Mucosa of stomach (tissue), 1 donor: ENCODE results near the gene MTMR3.
"Not testable (repeated sequence)": the region's sequence is repeated elsewhere in the genome, so short reads cannot be mapped to it uniquely, and the experiment has no call there.

Experiments
- H3K27me3 ChIP-seq: one replicate; pipeline ENCODE4 v1.7.0; 2013; ENCODE audit warnings: mild to moderate bottlenecking, low read length; ENCODE audit not compliant: control insufficient read depth, insufficient read depth
- H3K36me3 ChIP-seq: one replicate; pipeline ENCODE4 v1.7.0; 2013; ENCODE audit warnings: low read length; ENCODE audit not compliant: control insufficient read depth, insufficient read depth
- H3K4me1 ChIP-seq: one replicate; pipeline ENCODE4 v1.7.0; 2013; ENCODE audit warnings: mild to moderate bottlenecking, low read length; ENCODE audit not compliant: control insufficient read depth, insufficient read depth
- H3K4me3 ChIP-seq: one replicate; pipeline ENCODE4 v1.7.0; 2013; ENCODE audit warnings: low read length
- H3K9ac ChIP-seq: one replicate; pipeline ENCODE4 v1.7.0; 2013; ENCODE audit warnings: mild to moderate bottlenecking, low read length, moderate library complexity
- H3K9me3 ChIP-seq: one replicate; pipeline ENCODE4 v1.7.0; 2013; ENCODE audit warnings: mild to moderate bottlenecking, low read length, moderate library complexity; ENCODE audit not compliant: control insufficient read depth
- donor health status: Pancreatic carcinoma.

MTMR3 gene

GRCh38 chr22:30057375-30057774 is 174.4 kb downstream of the MTMR3 start:
- H3K27me3 ChIP-seq = no peaks in the 10 kb centered on the region
- no peaks in the 10 kb centered on the region for H3K9me3 ChIP-seq
- peaks cover 23% of the 10 kb centered on the region for H3K4me1 ChIP-seq
- no peaks in the 10 kb centered on the region for H3K36me3 ChIP-seq
- H3K4me3 ChIP-seq = no peak overlapping the region
- H3K9ac ChIP-seq = no peak overlapping the region

- H3K36me3 ChIP-seq, H3K4me3 ChIP-seq, H3K9ac ChIP-seq, H3K9me3 ChIP-seq, H3K27me3 ChIP-seq: not testable (repeated sequence)
- peaks cover 17% of the 10 kb centered on the region for H3K4me1 ChIP-seq
These were observed 176.5 kb downstream of the MTMR3 start for GRCh38 chr22:30059346-30060020.

GRCh38 chr22:30061094-30061493 is 178.1 kb downstream of the MTMR3 start:
- not testable (repeated sequence) for H3K9me3 ChIP-seq, H3K9ac ChIP-seq

GRCh38 chr22:30062259-30062658 is 179.3 kb downstream of the MTMR3 start:
- no peaks in the 10 kb centered on the region for H3K27me3 ChIP-seq
- H3K4me3 ChIP-seq = no peak overlapping the region
- no peaks in the 10 kb centered on the region for H3K36me3 ChIP-seq
- no peak overlapping the region for H3K9ac ChIP-seq
- peaks cover 4% of the 10 kb centered on the region for H3K4me1 ChIP-seq
- H3K9me3 ChIP-seq = no peaks in the 10 kb centered on the region

More at GRCh38 chr22:30061094-30061493, 178.1 kb downstream of the MTMR3 start:
- not testable (repeated sequence) for H3K36me3 ChIP-seq, H3K4me1 ChIP-seq, H3K27me3 ChIP-seq, H3K4me3 ChIP-seq

- no peaks in the 10 kb centered on the region for H3K36me3 ChIP-seq
- H3K9ac ChIP-seq = no peak overlapping the region
- H3K9me3 ChIP-seq = no peaks in the 10 kb centered on the region
- H3K4me3 ChIP-seq = no peak overlapping the region
- peaks cover 4% of the 10 kb centered on the region for H3K4me1 ChIP-seq
- no peaks in the 10 kb centered on the region for H3K27me3 ChIP-seq
These were observed 180.0 kb downstream of the MTMR3 start for GRCh38 chr22:30062950-30063349.

GRCh38 chr22:30064172-30064571 is 181.2 kb downstream of the MTMR3 start:
- peaks cover 4% of the 10 kb centered on the region for H3K4me1 ChIP-seq
- H3K9ac ChIP-seq = no peak overlapping the region
- H3K4me3 ChIP-seq = no peak overlapping the region
- H3K9me3 ChIP-seq = no peaks in the 10 kb centered on the region
- H3K27me3 ChIP-seq = no peaks in the 10 kb centered on the region
- H3K36me3 ChIP-seq = no peaks in the 10 kb centered on the region

GRCh38 chr22:30073743-30074142 is 190.8 kb downstream of the MTMR3 start:
- Histone ChIP-seq H3K4me3 (no peak overlapping the region), H3K9me3 (no peaks in the 10 kb centered on the region), H3K9ac (no peak overlapping the region), H3K4me1 (peaks cover 5% of the 10 kb centered on the region), H3K27me3 (no peaks in the 10 kb centered on the region), H3K36me3 (no peaks in the 10 kb centered on the region)

GRCh38 chr22:30074147-30074546 is 191.2 kb downstream of the MTMR3 start:
- peaks cover 5% of the 10 kb centered on the region for H3K4me1 ChIP-seq
- H3K9me3 ChIP-seq = no peaks in the 10 kb centered on the region
- H3K4me3 ChIP-seq = no peak overlapping the region
- no peak overlapping the region for H3K9ac ChIP-seq
- H3K36me3 ChIP-seq = no peaks in the 10 kb centered on the region
- no peaks in the 10 kb centered on the region for H3K27me3 ChIP-seq

- Histone ChIP-seq H3K4me1 (peaks cover 5% of the 10 kb centered on the region), H3K4me3 (no peak overlapping the region), H3K36me3 (no peaks in the 10 kb centered on the region), H3K9me3 (no peaks in the 10 kb centered on the region), H3K9ac (no peak overlapping the region), H3K27me3 (no peaks in the 10 kb centered on the region)
These were observed 192.0 kb downstream of the MTMR3 start for GRCh38 chr22:30074994-30075393.

- H3K4me1 ChIP-seq = peaks cover 5% of the 10 kb centered on the region
- no peaks in the 10 kb centered on the region for H3K9me3 ChIP-seq
- H3K4me3 ChIP-seq = no peak overlapping the region
- H3K36me3 ChIP-seq = no peaks in the 10 kb centered on the region
- no peak overlapping the region for H3K9ac ChIP-seq
- H3K27me3 ChIP-seq = peaks cover 5% of the 10 kb centered on the region
These were observed 194.4 kb downstream of the MTMR3 start for GRCh38 chr22:30077279-30077880.

GRCh38 chr22:30078320-30079311 is 195.6 kb downstream of the MTMR3 start:
- no peak overlapping the region for H3K9ac ChIP-seq
- no peaks in the 10 kb centered on the region for H3K36me3 ChIP-seq
- H3K4me3 ChIP-seq = no peak overlapping the region
- no peaks in the 10 kb centered on the region for H3K9me3 ChIP-seq
- H3K27me3 ChIP-seq = peaks cover 5% of the 10 kb centered on the region
- peaks cover 5% of the 10 kb centered on the region for H3K4me1 ChIP-seq
